Measurements from ENCODE around the gene RPS4Y1.

- TF ChIP-seq CTCF (conservative IDR thresholded peaks at IDR 0.05) (no peak), EZH2 (IDR thresholded peaks at IDR 0.05; ENCODE audit: low read depth) (no peak)
Observed at GRCh38 chrY:2849368-2849767, 8.0 kb downstream of the RPS4Y1 start.
